Activated naive CD8-positive, alpha-beta T cell treated with anti-CD3 and anti-CD28 coated beads for 36 hours (primary cell): ENCODE results near the gene RUSC1. TPM values are rescaled to one million over a fixed set of nuclear protein-coding genes. Genes with fewer than 3 reads are reported as not detected.

Experiments
- total RNA-seq, 2 experiments: library from RNA; stranded (reverse); gene quantifications; one replicate each; pipeline ENCODE4 v1.2.3, GENCODE V29; 2021

The RUSC1 gene
- total RNA-seq, 2 experiments from 2014 or later = 23.7 to 24.2 TPM

Other genes starting within 250 kb of the RUSC1 start
- gene EFNA3, start 242.1 kb upstream of the RUSC1 start, total RNA-seq = 1 to 10 TPM; 4.5 to 4.6 TPM
- gene EFNA1, start 193.0 kb upstream of the RUSC1 start, total RNA-seq = under 1 TPM; 0.49 to 0.74 TPM
- 10 to 100 TPM; 50.6 to 51.3 TPM for gene SLC50A1, start 185.0 kb upstream of the RUSC1 start, total RNA-seq
- 10 to 100 TPM; 26.8 to 29.2 TPM for gene DPM3, start 180.4 kb upstream of the RUSC1 start, total RNA-seq
- gene KRTCAP2, start 147.6 kb upstream of the RUSC1 start, total RNA-seq = 100 to 1,000 TPM; 135 to 145 TPM
- gene TRIM46, start 147.0 kb upstream of the RUSC1 start, total RNA-seq = 1 to 10 TPM; 4.6 to 4.9 TPM
- gene THBS3, start 113.0 kb upstream of the RUSC1 start, total RNA-seq = 1 to 10 TPM; 7.4 to 9.3 TPM
- gene MTX1, start 112.2 kb upstream of the RUSC1 start, total RNA-seq = 10 to 100 TPM; 68.0 to 72.5 TPM
- 10 to 100 TPM; 46.6 to 49.7 TPM for gene ENTREP3, start 65.4 kb upstream of the RUSC1 start, total RNA-seq
- gene SCAMP3, start 58.5 kb upstream of the RUSC1 start, total RNA-seq = 100 to 1,000 TPM; 108 to 117 TPM
- 10 to 100 TPM; 61.4 to 65.9 TPM for gene CLK2, start 47.4 kb upstream of the RUSC1 start, total RNA-seq
- gene HCN3, start 43.4 kb upstream of the RUSC1 start, total RNA-seq = 1 to 10 TPM; 1.5 to 1.6 TPM
- gene PKLR, start 19.5 kb upstream of the RUSC1 start, total RNA-seq = not detected
- 100 to 1,000 TPM; 256 to 264 TPM for gene FDPS, start 12.0 kb upstream of the RUSC1 start, total RNA-seq
- gene ASH1L, start 241.9 kb downstream of the RUSC1 start, total RNA-seq = 10 to 100 TPM; 17.6 to 18.9 TPM